GM21723 (cell line): ENCODE results near the gene TUBB2A.
"Not testable (repeated sequence)": the region's sequence is repeated elsewhere in the genome, so short reads cannot be mapped to it uniquely, and the experiment has no call there.

Experiments used
- ATAC-seq: cut with Tn5 transposase; IDR thresholded peaks from one replicate; pipeline ENCODE4 v1.9.1; 2021; ENCODE audit warnings: mild to moderate bottlenecking, moderate library complexity; ENCODE audit not compliant: unreplicated experiment

Gene TUBB2A

GRCh38 chr6:3183066-3183465 lies 25.7 kb upstream of the TUBB2A start:
- no peak for ATAC-seq

GRCh38 chr6:3181105-3181504 lies 23.8 kb upstream of the TUBB2A start:
- no peak for ATAC-seq

- not testable (repeated sequence) for ATAC-seq
These were observed 22.6 kb upstream of the TUBB2A start for GRCh38 chr6:3179945-3180344.

- not testable (repeated sequence) for ATAC-seq
These were observed 21.3 kb upstream of the TUBB2A start for GRCh38 chr6:3178666-3179065.

- ATAC-seq, result no peak
These were observed 19.4 kb upstream of the TUBB2A start for GRCh38 chr6:3176562-3177355.

- ATAC-seq, result no peak
These were observed 18.5 kb upstream of the TUBB2A start for GRCh38 chr6:3175715-3176402.

GRCh38 chr6:3173636-3174089 lies 16.3 kb upstream of the TUBB2A start:
- ATAC-seq, result not testable (repeated sequence)

- not testable (repeated sequence) for ATAC-seq
These were observed 15.4 kb upstream of the TUBB2A start for GRCh38 chr6:3172789-3173188.

GRCh38 chr6:3171313-3172175 lies 14.2 kb upstream of the TUBB2A start:
- ATAC-seq, result not testable (repeated sequence)

- ATAC-seq, result not testable (repeated sequence)
These were observed 13.3 kb upstream of the TUBB2A start for GRCh38 chr6:3170676-3171075.

- not testable (repeated sequence) for ATAC-seq
These were observed 10.7 kb upstream of the TUBB2A start for GRCh38 chr6:3168046-3168445.

GRCh38 chr6:3166535-3167225 lies 9.3 kb upstream of the TUBB2A start:
- ATAC-seq, result not testable (repeated sequence)

GRCh38 chr6:3165631-3166534 lies 8.5 kb upstream of the TUBB2A start:
- no peak for ATAC-seq

GRCh38 chr6:3164388-3164787 lies 7.0 kb upstream of the TUBB2A start:
- ATAC-seq, result no peak

GRCh38 chr6:3163248-3163594 lies 5.9 kb upstream of the TUBB2A start:
- ATAC-seq, result peak; percentile 33

GRCh38 chr6:3162565-3163247 lies 5.4 kb upstream of the TUBB2A start:
- peak; percentile 76 for ATAC-seq

GRCh38 chr6:3162067-3162497 lies 4.7 kb upstream of the TUBB2A start:
- no peak for ATAC-seq

- no peak for ATAC-seq
These were observed 2.7 kb upstream of the TUBB2A start for GRCh38 chr6:3159805-3160781.
